K562 (cell line): Measurements from ENCODE around the gene ARFGEF2. TPM values are rescaled to one million over a fixed set of nuclear protein-coding genes. Genes with fewer than 3 reads are reported as not detected.

Experiments
- HNRNPK ChIP-seq: fragments of 200-400 bp; formaldehyde crosslinking; IDR thresholded peaks from one replicate; pipeline ENCODE4 v1.6.1; 2018; ENCODE audit warnings: mild to moderate bottlenecking, low read depth, low read length; ENCODE audit not compliant: poor library complexity, severe bottlenecking
- ILF3 ChIP-seq: fragments of 450-650 bp; IDR thresholded peaks from 2 replicates; pipeline ENCODE4 v1.6.1; 2018; ENCODE audit warnings: antibody characterized with exemption, mild to moderate bottlenecking, moderate library complexity, borderline replicate concordance
- PHB2 ChIP-seq: fragments of 450-650 bp; IDR thresholded peaks from 2 replicates; pipeline ENCODE4 v1.6.1; 2017; ENCODE audit warnings: low read depth
- POLR2H ChIP-seq: IDR thresholded peaks from 2 replicates; pipeline ENCODE4 v1.6.1; 2016; ENCODE audit warnings: missing genetic modification characterization, low read depth, mild to moderate bottlenecking, control low read depth, missing compliant biosample characterization, moderate library complexity
- ZBTB17 ChIP-seq: fragments of 450-650 bp; formaldehyde crosslinking; IDR thresholded peaks from 2 replicates; pipeline ENCODE4 v1.4.0; 2020; ENCODE audit warnings: mild to moderate bottlenecking
- ZFP1 ChIP-seq: fragments of 450-650 bp; formaldehyde crosslinking; IDR thresholded peaks from 2 replicates; pipeline ENCODE4 v1.4.0; 2020; ENCODE audit warnings: mild to moderate bottlenecking, mixed read lengths
- ZNF586 ChIP-seq: fragments of 450-650 bp; formaldehyde crosslinking; conservative IDR thresholded peaks from 2 replicates; pipeline ENCODE4 v1.4.0; 2020; ENCODE audit warnings: mild to moderate bottlenecking, moderate library complexity
- polyA plus RNA-seq, 8 experiments: library from polyadenylated mRNA; depleted of rRNA in 4 of 8; stranded (reverse) in 5 of 8; unstranded in 3 of 8; fragments of >200 nt; fragmentation: Nextera tagmentation in 2 of 8; fragmentation: Illumina TruSeq in 1 of 8; extraction: Ambion mirVana in 2 of 8; extraction: Trizol in 1 of 8; gene quantifications; 2 replicates each; pipeline versions ENCODE4 v1.2.1 to v1.2.3, GENCODE V29; 2011 to 2014; ENCODE audit warnings: inconsistent platforms in 1 of 8, missing spikeins in 1 of 8
- total RNA-seq, 7 experiments: library from RNA; depleted of rRNA in 6 of 7; stranded (reverse); fragments of >200 nt in 6 of 7; fragmentation: Illumina TruSeq in 2 of 7; extraction: Trizol in 2 of 7; gene quantifications; 2 replicates each; pipeline versions ENCODE4 v1.2.1 to v1.2.3, GENCODE V29; 2011 to 2021; ENCODE audit warnings: low replicate concordance in 1 of 7
- TF ChIP-seq, protein P1 (sequence below): fragments of 250-450 bp; sonication (Bioruptor Pico); IDR thresholded peaks from 2 replicates; pipeline ENCODE4 v1.5.1; 2021; ENCODE audit warnings: mild to moderate bottlenecking
- TF ChIP-seq, protein P2 (sequence below), 2 experiments: fragments of 450-650 bp in 1 of 2; sonication (generic) in 1 of 2; formaldehyde crosslinking in 1 of 2; IDR thresholded peaks; 2 replicates each; pipeline versions ENCODE4 v1.7.1 to v1.9.0; 2016 to 2022; ENCODE audit warnings: inconsistent platforms in 1 of 2, mild to moderate bottlenecking in 1 of 2, missing genetic modification reagents in 1 of 2

Gene ARFGEF2
- total and polyA plus RNA-seq, 9 of the 15 experiments (the other 6 are each of a cell fraction or from before 2014, with no cell fraction given), result 4.2 to 18.8 (median 13.7) TPM

DNA sequence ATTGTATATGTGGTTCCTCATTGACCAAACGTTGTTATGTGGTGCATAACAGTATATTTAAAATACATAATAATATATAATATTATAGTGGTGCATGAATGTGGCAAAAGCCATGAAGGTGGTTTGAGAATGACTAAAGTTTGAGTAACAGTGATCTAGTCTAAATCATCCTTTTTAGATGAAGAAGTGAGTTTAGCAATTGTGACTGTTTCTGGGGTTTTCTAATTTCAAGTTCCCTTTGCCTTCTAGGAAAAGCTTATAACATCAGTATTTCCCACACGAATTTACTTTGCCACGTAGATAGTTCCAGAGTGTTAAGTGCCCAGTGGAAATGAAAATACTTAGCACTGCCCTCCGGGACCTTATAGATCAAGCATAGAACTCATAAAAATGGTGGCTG lies 40.9 kb downstream of the ARFGEF2 start (continued):
- TF ChIP-seq, protein P1, sequence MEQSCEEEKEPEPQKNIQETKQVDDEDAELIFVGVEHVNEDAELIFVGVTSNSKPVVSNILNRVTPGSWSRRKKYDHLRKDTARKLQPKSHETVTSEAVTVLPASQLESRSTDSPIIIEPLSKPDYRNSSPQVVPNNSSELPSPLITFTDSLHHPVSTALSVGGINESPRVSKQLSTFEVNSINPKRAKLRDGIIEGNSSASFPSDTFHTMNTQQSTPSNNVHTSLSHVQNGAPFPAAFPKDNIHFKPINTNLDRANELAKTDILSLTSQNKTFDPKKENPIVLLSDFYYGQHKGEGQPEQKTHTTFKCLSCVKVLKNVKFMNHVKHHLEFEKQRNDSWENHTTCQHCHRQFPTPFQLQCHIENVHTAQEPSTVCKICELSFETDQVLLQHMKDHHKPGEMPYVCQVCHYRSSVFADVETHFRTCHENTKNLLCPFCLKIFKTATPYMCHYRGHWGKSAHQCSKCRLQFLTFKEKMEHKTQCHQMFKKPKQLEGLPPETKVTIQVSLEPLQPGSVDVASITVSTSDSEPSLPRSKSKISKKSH (CRISPR knock-in tag), result no peak
- TF ChIP-seq POLR2H (tag), result no peak
- no peak for TF ChIP-seq ZBTB17 (CRISPR knock-in tag)
- no peak for TF ChIP-seq ZNF586
- TF ChIP-seq ZFP1 (CRISPR knock-in tag), result no peak
- TF ChIP-seq, protein P2, sequence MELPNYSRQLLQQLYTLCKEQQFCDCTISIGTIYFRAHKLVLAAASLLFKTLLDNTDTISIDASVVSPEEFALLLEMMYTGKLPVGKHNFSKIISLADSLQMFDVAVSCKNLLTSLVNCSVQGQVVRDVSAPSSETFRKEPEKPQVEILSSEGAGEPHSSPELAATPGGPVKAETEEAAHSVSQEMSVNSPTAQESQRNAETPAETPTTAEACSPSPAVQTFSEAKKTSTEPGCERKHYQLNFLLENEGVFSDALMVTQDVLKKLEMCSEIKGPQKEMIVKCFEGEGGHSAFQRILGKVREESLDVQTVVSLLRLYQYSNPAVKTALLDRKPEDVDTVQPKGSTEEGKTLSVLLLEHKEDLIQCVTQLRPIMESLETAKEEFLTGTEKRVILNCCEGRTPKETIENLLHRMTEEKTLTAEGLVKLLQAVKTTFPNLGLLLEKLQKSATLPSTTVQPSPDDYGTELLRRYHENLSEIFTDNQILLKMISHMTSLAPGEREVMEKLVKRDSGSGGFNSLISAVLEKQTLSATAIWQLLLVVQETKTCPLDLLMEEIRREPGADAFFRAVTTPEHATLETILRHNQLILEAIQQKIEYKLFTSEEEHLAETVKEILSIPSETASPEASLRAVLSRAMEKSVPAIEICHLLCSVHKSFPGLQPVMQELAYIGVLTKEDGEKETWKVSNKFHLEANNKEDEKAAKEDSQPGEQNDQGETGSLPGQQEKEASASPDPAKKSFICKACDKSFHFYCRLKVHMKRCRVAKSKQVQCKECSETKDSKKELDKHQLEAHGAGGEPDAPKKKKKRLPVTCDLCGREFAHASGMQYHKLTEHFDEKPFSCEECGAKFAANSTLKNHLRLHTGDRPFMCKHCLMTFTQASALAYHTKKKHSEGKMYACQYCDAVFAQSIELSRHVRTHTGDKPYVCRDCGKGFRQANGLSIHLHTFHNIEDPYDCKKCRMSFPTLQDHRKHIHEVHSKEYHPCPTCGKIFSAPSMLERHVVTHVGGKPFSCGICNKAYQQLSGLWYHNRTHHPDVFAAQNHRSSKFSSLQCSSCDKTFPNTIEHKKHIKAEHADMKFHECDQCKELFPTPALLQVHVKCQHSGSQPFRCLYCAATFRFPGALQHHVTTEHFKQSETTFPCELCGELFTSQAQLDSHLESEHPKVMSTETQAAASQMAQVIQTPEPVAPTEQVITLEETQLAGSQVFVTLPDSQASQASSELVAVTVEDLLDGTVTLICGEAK (IDR thresholded peaks at IDR 0.05), result no peak
- TF ChIP-seq, protein P2 (CRISPR knock-in tag; IDR thresholded peaks at IDR 0.05), result no peak
- TF ChIP-seq PHB2, result no peak
- TF ChIP-seq ILF3, result no peak
- no peak for TF ChIP-seq HNRNPK
